Measurements from ENCODE around the gene WDR72.

WDR72 gene

DNA sequence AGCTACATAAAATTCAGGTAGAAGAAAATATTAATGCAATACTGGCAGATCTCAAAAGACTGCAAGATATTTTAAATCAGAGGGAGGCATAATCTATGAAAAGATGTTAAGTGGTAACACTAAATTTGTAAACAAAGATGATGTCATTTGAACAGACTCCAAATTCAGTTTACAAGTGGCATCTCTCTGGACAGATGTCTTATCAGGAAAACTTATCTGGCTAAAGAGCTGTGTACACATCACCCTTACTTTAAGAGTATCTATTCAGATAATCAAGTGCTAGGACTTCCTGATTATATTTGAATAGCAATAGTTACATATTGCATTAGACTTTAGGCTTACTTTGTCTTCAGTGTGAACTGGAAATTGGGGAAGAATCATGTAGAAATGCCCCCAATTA, 231.5 kb downstream of the WDR72 start:
- peak; percentile 78 for DNase-seq (ENCODE audit: low read depth)
- H3K4me3 ChIP-seq (ENCODE audit: low read depth, low read length): no peak overlapping the region
- TF ChIP-seq CTCF (IDR thresholded peaks at IDR 0.05; ENCODE audit: control insufficient read depth, extremely low read depth, insufficient read depth): no peak

DNA sequence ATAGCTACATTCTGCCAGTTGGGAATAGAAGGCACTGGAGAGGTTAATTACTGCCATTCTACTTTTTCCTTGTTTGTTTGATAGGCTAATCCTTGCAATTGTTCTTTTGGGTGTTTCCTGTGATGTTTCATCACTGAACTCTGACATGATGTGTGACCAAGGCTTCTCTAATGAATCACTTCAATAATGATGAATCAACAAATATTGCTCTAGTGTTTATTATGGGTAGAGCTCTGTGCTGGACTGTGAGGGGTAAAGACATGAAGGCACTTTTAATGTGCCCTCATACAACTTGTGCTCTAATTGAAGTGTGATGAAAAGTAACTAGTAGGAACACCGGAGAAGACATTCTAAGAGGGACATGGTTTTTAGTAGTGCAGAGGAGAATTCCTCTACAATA, 233.6 kb downstream of the WDR72 start:
- no peak overlapping the region for H3K4me3 ChIP-seq (ENCODE audit: low read depth, low read length)
- no peak for TF ChIP-seq CTCF (IDR thresholded peaks at IDR 0.05; ENCODE audit: control insufficient read depth, extremely low read depth, insufficient read depth)
- DNase-seq (ENCODE audit: low read depth): no peak

DNA sequence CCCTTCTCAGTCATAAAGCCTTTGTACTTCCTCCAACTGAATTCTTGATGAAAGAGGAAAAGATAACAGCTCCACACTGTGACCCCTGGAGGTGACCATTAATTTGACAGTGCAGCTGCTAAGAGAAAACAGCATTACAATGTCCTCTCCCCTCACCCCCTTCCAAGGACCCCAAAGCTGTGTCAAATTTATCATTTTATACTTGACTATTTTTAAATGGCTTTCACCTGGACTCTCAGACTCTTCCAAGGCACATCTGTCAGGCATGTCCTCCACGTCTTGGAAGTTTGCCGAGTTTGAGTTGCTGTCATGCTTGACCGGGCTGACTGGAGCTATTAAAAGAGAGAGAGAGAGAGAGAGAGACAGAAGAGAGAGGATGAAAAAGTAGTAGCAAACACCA, 236.5 kb downstream of the WDR72 start:
- no peak overlapping the region for H3K4me3 ChIP-seq (ENCODE audit: low read depth, low read length)
- TF ChIP-seq CTCF (IDR thresholded peaks at IDR 0.05; ENCODE audit: control insufficient read depth, extremely low read depth, insufficient read depth): no peak
- peak; percentile 75 for DNase-seq (ENCODE audit: low read depth)

DNA sequence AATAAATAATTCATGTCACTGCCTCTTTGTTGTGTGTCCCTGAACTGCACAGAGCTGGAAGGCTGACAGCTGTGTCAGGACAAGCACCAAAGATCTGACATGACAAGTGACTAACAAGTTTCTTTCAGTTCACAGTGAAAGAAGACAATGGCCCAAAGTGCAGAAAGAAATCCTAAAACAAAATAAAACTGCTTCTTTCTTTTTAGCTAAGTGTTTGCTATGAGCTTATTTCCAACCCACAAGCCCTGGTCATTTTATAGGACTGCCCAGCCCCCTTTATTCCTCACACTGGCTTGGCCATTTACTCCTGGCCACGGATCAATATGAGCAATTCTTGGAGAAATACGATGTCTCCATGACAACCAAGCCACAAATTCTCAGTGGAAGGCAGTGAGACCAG, 238.5 kb downstream of the WDR72 start:
- TF ChIP-seq CTCF (IDR thresholded peaks at IDR 0.05; ENCODE audit: control insufficient read depth, extremely low read depth, insufficient read depth): no peak
- no peak for DNase-seq (ENCODE audit: low read depth)
- no peak overlapping the region for H3K4me3 ChIP-seq (ENCODE audit: low read depth, low read length)

DNA sequence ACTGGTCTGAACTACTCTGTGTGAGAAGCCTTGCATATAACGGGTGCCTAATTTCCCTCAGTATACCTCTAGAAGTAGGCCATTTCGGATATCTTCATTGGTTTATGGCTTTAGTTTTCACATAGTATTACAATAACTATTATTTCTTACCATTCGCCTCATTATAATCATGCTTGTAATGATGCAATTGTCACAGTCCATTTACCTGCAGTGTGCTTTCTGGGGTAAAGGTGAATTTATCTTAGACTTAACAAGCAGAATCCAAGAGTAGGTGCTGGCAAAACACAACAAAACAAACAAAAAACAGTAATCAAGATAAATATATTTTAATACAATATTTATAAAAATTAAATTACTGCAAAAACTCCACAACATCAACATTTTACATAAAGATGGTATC, 246.0 kb downstream of the WDR72 start:
- DNase-seq (ENCODE audit: low read depth): no peak
- H3K4me3 ChIP-seq (ENCODE audit: low read depth, low read length): no peak overlapping the region
- TF ChIP-seq CTCF (IDR thresholded peaks at IDR 0.05; ENCODE audit: control insufficient read depth, extremely low read depth, insufficient read depth): no peak

DNA sequence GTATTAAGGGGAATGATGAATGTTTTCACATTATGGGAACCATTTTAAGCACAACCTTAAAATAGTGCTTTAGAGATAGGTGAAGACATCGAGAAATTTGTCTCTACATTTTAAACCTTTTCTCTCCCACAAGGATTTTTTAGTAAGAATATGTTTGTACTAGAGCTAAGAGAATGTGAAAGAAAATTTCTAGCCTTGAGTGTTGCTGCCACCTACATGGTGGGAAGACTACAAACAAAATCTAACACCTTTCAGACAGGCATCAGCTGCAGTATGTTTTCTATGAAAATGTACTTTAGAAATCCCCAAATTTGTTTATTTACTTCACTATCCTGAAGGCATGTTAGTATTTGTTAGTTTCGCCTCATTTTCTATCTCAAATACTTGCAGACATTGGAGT, 247.4 kb downstream of the WDR72 start:
- no peak overlapping the region for H3K4me3 ChIP-seq (ENCODE audit: low read depth, low read length)
- TF ChIP-seq CTCF (IDR thresholded peaks at IDR 0.05; ENCODE audit: control insufficient read depth, extremely low read depth, insufficient read depth): peak; percentile 37; the same call in 1 of the 2 replicates
- no peak for DNase-seq (ENCODE audit: low read depth)

DNA sequence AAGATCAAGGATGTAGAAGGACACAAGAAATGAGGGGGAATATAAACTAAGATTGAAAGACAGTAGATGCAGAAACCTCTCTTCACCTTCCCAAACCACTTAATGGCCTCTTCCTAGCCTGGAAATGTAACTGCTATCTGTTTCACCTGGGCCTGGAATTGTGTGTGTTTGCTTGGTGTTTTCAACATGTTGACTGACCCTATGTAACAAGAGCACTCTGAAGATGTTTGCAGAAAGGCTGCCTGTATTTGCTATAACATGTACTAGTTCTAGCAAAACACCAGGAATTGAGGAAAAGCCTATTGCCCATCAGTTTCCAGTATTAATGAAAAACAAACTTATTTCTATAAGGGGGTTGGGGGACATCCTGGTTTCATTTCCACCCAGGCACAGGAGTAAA, 248.3 kb downstream of the WDR72 start:
- no peak overlapping the region for H3K4me3 ChIP-seq (ENCODE audit: low read depth, low read length)
- DNase-seq (ENCODE audit: low read depth): no peak
- no peak for TF ChIP-seq CTCF (IDR thresholded peaks at IDR 0.05; ENCODE audit: control insufficient read depth, extremely low read depth, insufficient read depth)
